A549 (cell line): ENCODE data around the gene CAPSL. TPM values are rescaled to one million over a fixed set of nuclear protein-coding genes. Genes with fewer than 3 reads are reported as not detected.

Experiments
- ATAC-seq, 2 experiments: fragments of 200-7000 bp in 1 of 2; fragments of >200 bp in 1 of 2; cut with Nextera tagmentation in 1 of 2; cut with Tn5 transposase in 1 of 2; 3 replicates each; pipeline versions ENCODE4 v1.8.0 to v1.9.1; 2018 to 2020; ENCODE audit warnings: mild to moderate bottlenecking in 1 of 2, moderate library complexity in 1 of 2
- CTCF ChIA-PET: fragments of 300-600 bp; sonication (Branson Sonifier 250); formaldehyde crosslinking; extraction: SDS; loops from one replicate; lab custom pipeline; 2021; ENCODE audit warnings: antibody characterized with exemption, inconsistent platforms; lab: Yijun Ruan, JAX
- POLR2A ChIA-PET: fragments of 350-600 bp; formaldehyde crosslinking; extraction: SDS; loops from one replicate; lab custom pipeline; 2021; ENCODE audit warnings: antibody characterized with exemption, inconsistent platforms; lab: Yijun Ruan, JAX
- DNase-seq, 2 experiments: peaks; one replicate each; pipeline versions ENCODE4 v3.0.0 to v3.0.0-alpha.2; 2011 to 2016; ENCODE audit warnings: low read depth in 1 of 2, low spot score in 1 of 2
- FAIRE-seq: peaks from 2 replicates; lab custom pipeline; 2011; peaks lifted over from hg19 to GRCh38; lab: Jason Lieb, UNC
- H3K27ac ChIP-seq, 2 experiments: fragments of >200 bp; sonication (Bioruptor Twin); formaldehyde crosslinking; 3 replicates each; pipeline ENCODE4 v1.5.1; 2016 to 2017
- H3K4me1 ChIP-seq: fragments of >200 bp; sonication (Bioruptor Twin); formaldehyde crosslinking; 3 replicates; pipeline ENCODE4 v1.6.1; 2016
- H3K4me2 ChIP-seq: fragments of >200 bp; sonication (Bioruptor Twin); formaldehyde crosslinking; 3 replicates; pipeline ENCODE4 v1.6.1; 2016
- H3K4me3 ChIP-seq: fragments of >200 bp; sonication (Bioruptor Twin); formaldehyde crosslinking; 3 replicates; pipeline ENCODE4 v1.5.1; 2016
- H3K9me3 ChIP-seq: fragments of >200 bp; sonication (Bioruptor Twin); formaldehyde crosslinking; 3 replicates; pipeline ENCODE4 v1.6.1; 2016
- BHLHE40 ChIP-seq: IDR thresholded peaks from 2 replicates; pipeline ENCODE4 v1.6.1; 2012; ENCODE audit warnings: low read depth, low read length, inconsistent platforms
- CHD2 ChIP-seq: fragments of 150-350 bp; IDR thresholded peaks from 2 replicates; pipeline ENCODE4 v1.6.1; 2014; ENCODE audit warnings: low read length; ENCODE audit not compliant: partially characterized antibody
- EHF ChIP-seq: fragments of 250-450 bp; sonication (Bioruptor Pico); IDR thresholded peaks from 2 replicates; pipeline ENCODE4 v1.5.0; 2020; ENCODE audit warnings: mild to moderate bottlenecking
- EP300 ChIP-seq, 2 experiments: fragments of >200 bp; sonication (Bioruptor Twin); formaldehyde crosslinking; IDR thresholded peaks; 2 replicates in 1 of 2; 3 replicates in 1 of 2; pipeline ENCODE4 v1.6.1; 2016 to 2017
- ESRRA ChIP-seq: fragments of 150-350 bp; IDR thresholded peaks from 2 replicates; pipeline ENCODE4 v1.6.1; 2014; ENCODE audit warnings: mild to moderate bottlenecking, low read length, borderline replicate concordance
- FOSB ChIP-seq: fragments of 250-450 bp; sonication (Bioruptor Pico); IDR thresholded peaks from 2 replicates; pipeline ENCODE4 v1.5.0; 2020; ENCODE audit warnings: mild to moderate bottlenecking, moderate library complexity
- HOXA7 ChIP-seq: fragments of 250-450 bp; sonication (Bioruptor Pico); IDR thresholded peaks from 2 replicates; pipeline ENCODE4 v1.5.0; 2020; ENCODE audit warnings: mild to moderate bottlenecking, moderate library complexity
- JUNB ChIP-seq: fragments of >200 bp; sonication (Bioruptor Twin); formaldehyde crosslinking; IDR thresholded peaks from 2 replicates; pipeline ENCODE4 v1.6.1; 2016
- KDM5A ChIP-seq: fragments of 200-600 bp; sonication (generic); IDR thresholded peaks from 2 replicates; pipeline ENCODE4 v1.6.1; 2016; ENCODE audit warnings: antibody characterized with exemption, mild to moderate bottlenecking
- MAZ ChIP-seq: fragments of 150-350 bp; IDR thresholded peaks from 2 replicates; pipeline ENCODE4 v1.6.1; 2014; ENCODE audit warnings: antibody characterized with exemption, low read depth, low read length, borderline replicate concordance
- NFE2L2 ChIP-seq: fragments of 150-350 bp; conservative IDR thresholded peaks from 2 replicates; pipeline ENCODE4 v1.6.1; 2014; ENCODE audit warnings: low read length
- NR3C1 ChIP-seq: fragments of >200 bp; sonication (Bioruptor Twin); formaldehyde crosslinking; IDR thresholded peaks from 3 replicates; pipeline ENCODE4 v1.6.1; 2017
- PHF8 ChIP-seq: fragments of 200-600 bp; sonication (generic); IDR thresholded peaks from 2 replicates; pipeline ENCODE4 v1.6.1; 2016; ENCODE audit warnings: low read depth, mild to moderate bottlenecking, antibody characterized with exemption, moderate library complexity, borderline replicate concordance
- RAD21 ChIP-seq, 2 experiments: fragments of >200 bp in 1 of 2; sonication (Bioruptor Twin) in 1 of 2; formaldehyde crosslinking in 1 of 2; IDR thresholded peaks in 1 of 2; conservative IDR thresholded peaks in 1 of 2; 2 replicates in 1 of 2; 3 replicates in 1 of 2; pipeline ENCODE4 v1.6.1; 2012 to 2018; ENCODE audit warnings: inconsistent platforms in 1 of 2
- RNF2 ChIP-seq: fragments of 200-600 bp; sonication (generic); IDR thresholded peaks from 2 replicates; pipeline ENCODE4 v1.6.1; 2016; ENCODE audit warnings: low read depth, mild to moderate bottlenecking, antibody characterized with exemption, moderate library complexity, borderline replicate concordance
- SREBF2 ChIP-seq: fragments of 450-650 bp; IDR thresholded peaks from 2 replicates; pipeline ENCODE4 v1.6.1; 2014; ENCODE audit warnings: mild to moderate bottlenecking, moderate library complexity
- TFCP2L1 ChIP-seq: fragments of 250-450 bp; sonication (Bioruptor Pico); IDR thresholded peaks from 2 replicates; pipeline ENCODE4 v1.5.0; 2021; ENCODE audit warnings: mild to moderate bottlenecking
- TP53 ChIP-seq: fragments of 250-450 bp; sonication (Bioruptor Pico); IDR thresholded peaks from 2 replicates; pipeline ENCODE4 v1.5.0; 2021; ENCODE audit warnings: mild to moderate bottlenecking, moderate library complexity
- ZC3H11A ChIP-seq: fragments of 450-650 bp; IDR thresholded peaks from 2 replicates; pipeline ENCODE4 v1.6.1; 2014; ENCODE audit warnings: antibody characterized with exemption, mild to moderate bottlenecking
- WGBS: methylation state at CpG from one replicate; pipeline ENCODE4 v1.1.6; 2017; ENCODE audit errors: missing lambda C conversion rate; 5-methylcytosine and 5-hydroxymethylcytosine counted together
- polyA plus RNA-seq, 4 experiments: library from polyadenylated mRNA; depleted of rRNA in 3 of 4; stranded (reverse); fragments of >200 nt; fragmentation: RNase III in 1 of 4; extraction: RNeasy Plus Mini Kit Qiagen cat#74134 plus additional on column Dnase treatment in 1 of 4; gene quantifications; 2 replicates in 3 of 4; 3 replicates in 1 of 4; pipeline ENCODE4 v1.2.3, GENCODE V29; 2011 to 2017
- TF ChIP-seq, protein P1 (sequence below): fragments of 250-450 bp; sonication (Bioruptor Pico); IDR thresholded peaks from 2 replicates; pipeline ENCODE4 v1.5.0; 2020; ENCODE audit warnings: low read depth, mild to moderate bottlenecking, moderate library complexity
- TF ChIP-seq, protein P2 (sequence below): fragments of >200 bp; sonication (Bioruptor Twin); formaldehyde crosslinking; IDR thresholded peaks from 2 replicates; pipeline ENCODE4 v1.6.1; 2016
- TF ChIP-seq, protein P3 (sequence below): fragments of 150-350 bp; IDR thresholded peaks from 2 replicates; pipeline ENCODE4 v1.6.1; 2014; ENCODE audit warnings: low read depth, mild to moderate bottlenecking, low read length
- TF ChIP-seq, protein P4 (sequence below): fragments of 450-650 bp; IDR thresholded peaks from 2 replicates; pipeline ENCODE4 v1.6.1; 2014; ENCODE audit warnings: antibody characterized with exemption
- TF ChIP-seq, protein P5 (sequence below): IDR thresholded peaks from 2 replicates; pipeline ENCODE4 v1.6.1; 2012

CAPSL gene
- polyA plus RNA-seq, 2 of the 4 experiments (the other 2 are of a cell fraction) = not detected

DNA sequence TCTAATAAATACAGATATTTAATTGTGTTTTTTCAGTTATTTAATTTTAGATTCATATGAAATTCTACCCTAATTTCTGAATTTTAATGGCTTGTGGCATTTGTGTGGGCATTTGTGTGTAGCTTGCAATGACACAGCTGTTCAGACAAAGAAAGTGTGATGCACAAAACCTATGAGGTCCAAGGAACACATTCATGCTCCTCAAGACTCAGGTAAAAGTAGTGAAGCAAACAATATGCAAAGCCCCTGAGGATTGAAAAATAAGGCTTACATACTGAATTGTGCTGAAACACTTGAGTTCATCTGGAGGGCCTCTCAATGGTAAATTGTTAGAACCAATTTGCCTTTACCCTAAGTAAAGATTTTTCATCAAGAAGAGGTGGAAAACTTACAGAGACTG, 53.6 kb downstream of the CAPSL start:
- H3K4me3 ChIP-seq = no peak overlapping the region
- H3K9me3 ChIP-seq = no peaks in the 10 kb centered on the region
- H3K4me2 ChIP-seq = no peak overlapping the region
- no peak for ATAC-seq
- FAIRE-seq = no peak
- DNase-seq = no peak
- POLR2A ChIA-PET = no interaction called here
- H3K27ac ChIP-seq = no peak overlapping the region
- H3K4me1 ChIP-seq = no peaks in the 10 kb centered on the region
- CTCF ChIA-PET = no interaction called here
- TF ChIP-seq TFCP2L1 (CRISPR knock-in tag) (no peak), EHF (CRISPR knock-in tag) (no peak), TP53 (CRISPR knock-in tag) (no peak), EP300 (IDR thresholded peaks at IDR 0.05) (no peak), JUNB (no peak), HOXA7 (CRISPR knock-in tag) (no peak), BHLHE40 (no peak), KDM5A (no peak), MAZ (no peak), ESRRA (no peak), SREBF2 (no peak), FOSB (CRISPR knock-in tag) (no peak), PHF8 (no peak), CHD2 (no peak)
- TF ChIP-seq, protein P1, sequence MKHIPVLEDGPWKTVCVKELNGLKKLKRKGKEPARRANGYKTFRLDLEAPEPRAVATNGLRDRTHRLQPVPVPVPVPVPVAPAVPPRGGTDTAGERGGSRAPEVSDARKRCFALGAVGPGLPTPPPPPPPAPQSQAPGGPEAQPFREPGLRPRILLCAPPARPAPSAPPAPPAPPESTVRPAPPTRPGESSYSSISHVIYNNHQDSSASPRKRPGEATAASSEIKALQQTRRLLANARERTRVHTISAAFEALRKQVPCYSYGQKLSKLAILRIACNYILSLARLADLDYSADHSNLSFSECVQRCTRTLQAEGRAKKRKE (CRISPR knock-in tag) = no peak
- TF ChIP-seq, protein P2, sequence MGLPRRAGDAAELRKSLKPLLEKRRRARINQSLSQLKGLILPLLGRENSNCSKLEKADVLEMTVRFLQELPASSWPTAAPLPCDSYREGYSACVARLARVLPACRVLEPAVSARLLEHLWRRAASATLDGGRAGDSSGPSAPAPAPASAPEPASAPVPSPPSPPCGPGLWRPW = no peak
- TF ChIP-seq, protein P3, sequence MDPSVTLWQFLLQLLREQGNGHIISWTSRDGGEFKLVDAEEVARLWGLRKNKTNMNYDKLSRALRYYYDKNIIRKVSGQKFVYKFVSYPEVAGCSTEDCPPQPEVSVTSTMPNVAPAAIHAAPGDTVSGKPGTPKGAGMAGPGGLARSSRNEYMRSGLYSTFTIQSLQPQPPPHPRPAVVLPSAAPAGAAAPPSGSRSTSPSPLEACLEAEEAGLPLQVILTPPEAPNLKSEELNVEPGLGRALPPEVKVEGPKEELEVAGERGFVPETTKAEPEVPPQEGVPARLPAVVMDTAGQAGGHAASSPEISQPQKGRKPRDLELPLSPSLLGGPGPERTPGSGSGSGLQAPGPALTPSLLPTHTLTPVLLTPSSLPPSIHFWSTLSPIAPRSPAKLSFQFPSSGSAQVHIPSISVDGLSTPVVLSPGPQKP = no peak
- TF ChIP-seq, protein P4, sequence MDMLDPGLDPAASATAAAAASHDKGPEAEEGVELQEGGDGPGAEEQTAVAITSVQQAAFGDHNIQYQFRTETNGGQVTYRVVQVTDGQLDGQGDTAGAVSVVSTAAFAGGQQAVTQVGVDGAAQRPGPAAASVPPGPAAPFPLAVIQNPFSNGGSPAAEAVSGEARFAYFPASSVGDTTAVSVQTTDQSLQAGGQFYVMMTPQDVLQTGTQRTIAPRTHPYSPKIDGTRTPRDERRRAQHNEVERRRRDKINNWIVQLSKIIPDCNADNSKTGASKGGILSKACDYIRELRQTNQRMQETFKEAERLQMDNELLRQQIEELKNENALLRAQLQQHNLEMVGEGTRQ = no peak

DNA sequence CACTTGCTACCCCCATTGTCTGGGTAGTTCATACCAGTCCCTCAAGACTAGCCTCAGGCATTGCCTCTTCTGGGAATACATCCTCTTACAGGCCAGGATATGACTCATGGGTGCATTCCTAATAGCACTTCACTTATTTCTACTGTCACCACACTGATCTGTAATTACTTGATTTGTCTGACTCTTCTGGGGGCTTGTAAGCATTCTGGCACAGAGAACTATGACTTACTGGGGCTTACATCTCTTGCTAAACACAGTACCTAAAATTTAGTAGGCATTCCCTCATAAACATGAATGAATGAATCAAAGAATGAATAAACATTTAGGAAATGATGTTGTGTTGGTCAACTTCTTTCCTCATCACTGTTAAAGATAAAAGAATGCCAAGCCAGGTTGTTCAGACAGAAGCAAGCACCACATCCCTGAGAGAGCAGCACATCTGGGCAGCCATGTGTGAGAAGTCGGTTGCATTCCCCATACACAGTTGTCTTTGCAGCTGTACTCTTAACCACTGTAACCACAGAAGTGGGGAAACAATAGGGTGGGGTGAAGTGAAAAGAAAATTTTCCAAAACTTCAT, 54.1 kb downstream of the CAPSL start:
- TF ChIP-seq EP300 (IDR thresholded peaks at IDR 0.05) = no peak
- TF ChIP-seq, protein P5, sequence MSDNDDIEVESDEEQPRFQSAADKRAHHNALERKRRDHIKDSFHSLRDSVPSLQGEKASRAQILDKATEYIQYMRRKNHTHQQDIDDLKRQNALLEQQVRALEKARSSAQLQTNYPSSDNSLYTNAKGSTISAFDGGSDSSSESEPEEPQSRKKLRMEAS = no peak
- TF ChIP-seq, all 56 proteins: peak for 0
- ATAC-seq (no peak), DNase-seq (no peak), FAIRE-seq (no peak)
- no peaks in the 10 kb centered on the region for H3K4me1 ChIP-seq
- 4% methylated on average over 1 of the region's 1 CpG for WGBS
- H3K9me3 ChIP-seq = no peaks in the 10 kb centered on the region
- H3K4me3 ChIP-seq = no peak overlapping the region
- ChIA-PET POLR2A (no interaction called here), CTCF (no interaction called here)
- H3K27ac ChIP-seq = no peak overlapping the region
- no peak overlapping the region for H3K4me2 ChIP-seq

GRCh38 chr5:35881758-35882157, 56.7 kb downstream of the CAPSL start:
- Histone ChIP-seq H3K4me2 (no peak overlapping the region), H3K4me1 (no peaks in the 10 kb centered on the region), H3K9me3 (no peaks in the 10 kb centered on the region), H3K4me3 (no peak overlapping the region), H3K27ac (no peak overlapping the region)
- WGBS = 11% methylated on average over 2 of the region's 2 CpGs
- DNase-seq (no peak), FAIRE-seq (no peak), ATAC-seq (no peak)
- CTCF ChIA-PET = interaction anchor here (0.8 to 1.6 kb wide), 3 partner anchors 12 to 45 kb away, joined by 3 to 8 read pairs (median 4); no protein-coding TSS in a partner anchor
- POLR2A ChIA-PET = no interaction called here
- no peak for TF ChIP-seq MAZ
- no peak for TF ChIP-seq RAD21 (conservative IDR thresholded peaks at IDR 0.05 in 1 of 2, IDR thresholded peaks at IDR 0.05 in 1 of 2)
- TF ChIP-seq ZC3H11A = no peak
- TF ChIP-seq RNF2 = no peak
- TF ChIP-seq NR3C1 = no peak
- TF ChIP-seq NFE2L2 = no peak
- no peak for TF ChIP-seq CHD2
